ENCODE data around the gene UBTF. TPM values are rescaled to one million over a fixed set of nuclear protein-coding genes. Genes with fewer than 3 reads are reported as not detected.

Gene UBTF
- polyA plus RNA-seq, 2 of the 4 experiments (the other 2 are of a cell fraction), result 39.8 to 76.2 TPM

DNA sequence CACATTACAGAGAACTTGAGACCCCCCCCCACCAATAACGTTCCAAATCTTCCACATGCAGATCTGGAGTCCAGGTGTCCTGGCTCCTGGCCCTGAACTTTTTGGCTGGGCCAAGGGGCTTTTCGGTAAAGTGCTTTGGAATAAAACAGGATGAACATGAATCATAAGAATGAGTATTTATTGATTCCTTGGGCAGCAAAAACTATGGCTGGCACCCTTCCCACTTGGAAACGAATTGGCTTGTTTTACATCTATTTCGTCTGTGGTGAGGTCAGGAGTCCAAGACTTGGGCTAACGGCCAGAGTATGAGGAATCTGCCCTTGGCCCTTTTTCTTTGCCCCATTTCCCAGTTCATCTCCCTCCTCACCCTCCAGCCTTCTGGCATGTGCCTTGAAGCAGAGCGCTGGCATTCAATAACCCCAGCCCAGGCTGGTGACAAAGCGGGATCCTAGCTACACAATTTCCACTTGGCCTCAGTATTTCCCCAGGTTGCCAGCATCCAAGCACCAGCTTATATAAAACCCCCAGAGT is 4.1 kb upstream of the UBTF start:
- ChIA-PET CTCF (interaction anchor here (0.6 to 11.1 kb wide), 6 partner anchors 15 to 392 kb away, joined by 3 to 135 read pairs (median 8); no protein-coding TSS in a partner anchor), POLR2A (interaction anchor here (0.5 kb wide), 1 partner anchor 151 kb away, joined by 3 read pairs; no protein-coding TSS in a partner anchor)
- 62% methylated on average over 7 of the region's 7 CpGs for WGBS (ENCODE audit: missing lambda C conversion rate)
- no peak for FAIRE-seq
- Histone ChIP-seq H3K4me3 (no peak overlapping the region), H3K27ac (no peak overlapping the region), H3K9me3 (no peaks in the 10 kb centered on the region), H3K4me2 (peak overlapping the region; percentile 86; the same call in 2 of the 3 replicates), H3K4me1 (peaks cover 18% of the 10 kb centered on the region)
- TF ChIP-seq CBX8 (IDR thresholded peaks at IDR 0.05), result no peak
- TF ChIP-seq KDM5A (IDR thresholded peaks at IDR 0.05), result no peak
- no peak for TF ChIP-seq HEYL (CRISPR knock-in tag; IDR thresholded peaks at IDR 0.05)
- no peak for TF ChIP-seq CBX2 (IDR thresholded peaks at IDR 0.05; ENCODE audit: borderline replicate concordance, low read depth)
- TF ChIP-seq RAD21 (conservative IDR thresholded peaks at IDR 0.05 in 1 of 2, IDR thresholded peaks at IDR 0.05 in 1 of 2), result no peak
- TF ChIP-seq SMC3 (IDR thresholded peaks at IDR 0.05), result no peak
- TF ChIP-seq JUNB (IDR thresholded peaks at IDR 0.05), result no peak
- ATAC-seq, result no peak
- no peak for DNase-seq (ENCODE audit: low read depth in 1 of 2, low spot score in 1 of 2)

DNA sequence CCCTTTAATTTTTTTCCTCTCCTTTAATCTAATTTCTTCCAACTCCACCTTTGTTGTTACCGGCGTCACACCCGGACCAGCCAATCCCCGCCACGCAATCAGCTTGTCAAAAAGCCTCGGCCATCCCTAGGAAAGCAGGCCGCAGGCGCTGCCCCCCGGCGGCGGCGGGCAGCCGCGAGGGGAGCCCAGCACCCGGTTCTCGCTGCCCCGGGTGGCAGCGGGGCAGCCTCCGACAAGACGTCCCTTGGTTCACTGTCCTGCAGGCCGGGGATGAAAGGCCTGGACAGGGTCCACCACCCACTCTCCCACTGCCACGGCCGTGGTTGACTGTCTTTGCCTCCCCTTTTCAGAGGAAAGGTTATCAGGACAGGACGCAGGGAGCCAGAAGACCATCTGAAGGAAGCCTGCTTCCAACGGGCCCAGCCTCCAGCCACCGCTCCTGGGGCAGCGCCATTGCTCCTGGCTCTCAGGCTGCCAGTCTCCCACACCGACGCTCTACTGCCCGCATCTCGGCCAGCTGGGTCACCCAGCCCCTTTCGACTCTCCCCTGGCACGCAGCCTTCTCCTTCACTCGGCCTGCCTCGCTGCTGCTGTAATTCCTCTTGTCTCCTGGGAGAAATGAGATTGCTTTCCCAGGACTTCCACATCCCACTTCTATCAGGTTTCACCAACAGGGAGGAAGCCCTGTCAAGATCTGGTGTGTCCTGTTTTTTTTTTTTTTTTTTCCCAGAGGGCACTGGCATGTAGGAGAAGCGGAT is 2.8 kb upstream of the UBTF start:
- Histone ChIP-seq H3K4me1 (peaks cover 25% of the 10 kb centered on the region), H3K4me3 (peak overlapping the region; percentile 89), H3K27ac (peak overlapping the region; percentile 97 to 99), H3K4me2 (peak overlapping the region; percentile 86), H3K9me3 (no peaks in the 10 kb centered on the region)
- DNase-seq (ENCODE audit: low read depth in 1 of 2, low spot score in 1 of 2) (peak; percentile 86 to 87), FAIRE-seq (no peak), ATAC-seq (peak; percentile 21 to 66; a peak in 5 of 6 replicates)
- 15% methylated on average over 33 of the region's 36 CpGs for WGBS (ENCODE audit: missing lambda C conversion rate)
- ChIA-PET POLR2A (interaction anchor here (0.6 to 2.2 kb wide), 21 partner anchors 9 to 401 kb away, joined by 3 to 20 read pairs (median 4); partner anchors contain the start of genes ATXN7L3, GRN, RUNDC3A and SLC25A39), CTCF (interaction anchor here (0.5 to 11.1 kb wide), 27 partner anchors 8 to 322 kb away, joined by 3 to 135 read pairs (median 4); partner anchors contain the start of genes GRN, RUNDC3A and SLC25A39)
- TF ChIP-seq RARB (CRISPR knock-in tag; IDR thresholded peaks at IDR 0.05) (no peak), ESRRA (IDR thresholded peaks at IDR 0.05; ENCODE audit: borderline replicate concordance, low read length) (no peak), EHMT2 (IDR thresholded peaks at IDR 0.05; ENCODE audit: low read depth) (no peak), CHD4 (IDR thresholded peaks at IDR 0.05; ENCODE audit: borderline replicate concordance) (no peak), FOXS1 (CRISPR knock-in tag; IDR thresholded peaks at IDR 0.05) (no peak), MYC (IDR thresholded peaks at IDR 0.05; ENCODE audit: borderline replicate concordance, low read length) (no peak), SMC3 (IDR thresholded peaks at IDR 0.05) (no peak; the same call in 2 of the 3 replicates), BHLHE40 (IDR thresholded peaks at IDR 0.05; ENCODE audit: low read depth, low read length) (no peak), FOSB (CRISPR knock-in tag; IDR thresholded peaks at IDR 0.05) (no peak), RNF2 (IDR thresholded peaks at IDR 0.05; ENCODE audit: borderline replicate concordance, low read depth) (no peak), RCOR1 (IDR thresholded peaks at IDR 0.05; ENCODE audit: low read depth, low read length) (no peak), HOXB5 (CRISPR knock-in tag; IDR thresholded peaks at IDR 0.05) (no peak), JUNB (IDR thresholded peaks at IDR 0.05) (no peak)
- TF ChIP-seq, protein P1, sequence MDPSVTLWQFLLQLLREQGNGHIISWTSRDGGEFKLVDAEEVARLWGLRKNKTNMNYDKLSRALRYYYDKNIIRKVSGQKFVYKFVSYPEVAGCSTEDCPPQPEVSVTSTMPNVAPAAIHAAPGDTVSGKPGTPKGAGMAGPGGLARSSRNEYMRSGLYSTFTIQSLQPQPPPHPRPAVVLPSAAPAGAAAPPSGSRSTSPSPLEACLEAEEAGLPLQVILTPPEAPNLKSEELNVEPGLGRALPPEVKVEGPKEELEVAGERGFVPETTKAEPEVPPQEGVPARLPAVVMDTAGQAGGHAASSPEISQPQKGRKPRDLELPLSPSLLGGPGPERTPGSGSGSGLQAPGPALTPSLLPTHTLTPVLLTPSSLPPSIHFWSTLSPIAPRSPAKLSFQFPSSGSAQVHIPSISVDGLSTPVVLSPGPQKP (IDR thresholded peaks at IDR 0.05; ENCODE audit: low read depth, low read length), result no peak
- TF ChIP-seq, protein P2, sequence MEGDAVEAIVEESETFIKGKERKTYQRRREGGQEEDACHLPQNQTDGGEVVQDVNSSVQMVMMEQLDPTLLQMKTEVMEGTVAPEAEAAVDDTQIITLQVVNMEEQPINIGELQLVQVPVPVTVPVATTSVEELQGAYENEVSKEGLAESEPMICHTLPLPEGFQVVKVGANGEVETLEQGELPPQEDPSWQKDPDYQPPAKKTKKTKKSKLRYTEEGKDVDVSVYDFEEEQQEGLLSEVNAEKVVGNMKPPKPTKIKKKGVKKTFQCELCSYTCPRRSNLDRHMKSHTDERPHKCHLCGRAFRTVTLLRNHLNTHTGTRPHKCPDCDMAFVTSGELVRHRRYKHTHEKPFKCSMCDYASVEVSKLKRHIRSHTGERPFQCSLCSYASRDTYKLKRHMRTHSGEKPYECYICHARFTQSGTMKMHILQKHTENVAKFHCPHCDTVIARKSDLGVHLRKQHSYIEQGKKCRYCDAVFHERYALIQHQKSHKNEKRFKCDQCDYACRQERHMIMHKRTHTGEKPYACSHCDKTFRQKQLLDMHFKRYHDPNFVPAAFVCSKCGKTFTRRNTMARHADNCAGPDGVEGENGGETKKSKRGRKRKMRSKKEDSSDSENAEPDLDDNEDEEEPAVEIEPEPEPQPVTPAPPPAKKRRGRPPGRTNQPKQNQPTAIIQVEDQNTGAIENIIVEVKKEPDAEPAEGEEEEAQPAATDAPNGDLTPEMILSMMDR (IDR thresholded peaks at IDR 0.05), result peak; percentile 24; the same call in 2 of the 3 replicates
- TF ChIP-seq, protein P3, sequence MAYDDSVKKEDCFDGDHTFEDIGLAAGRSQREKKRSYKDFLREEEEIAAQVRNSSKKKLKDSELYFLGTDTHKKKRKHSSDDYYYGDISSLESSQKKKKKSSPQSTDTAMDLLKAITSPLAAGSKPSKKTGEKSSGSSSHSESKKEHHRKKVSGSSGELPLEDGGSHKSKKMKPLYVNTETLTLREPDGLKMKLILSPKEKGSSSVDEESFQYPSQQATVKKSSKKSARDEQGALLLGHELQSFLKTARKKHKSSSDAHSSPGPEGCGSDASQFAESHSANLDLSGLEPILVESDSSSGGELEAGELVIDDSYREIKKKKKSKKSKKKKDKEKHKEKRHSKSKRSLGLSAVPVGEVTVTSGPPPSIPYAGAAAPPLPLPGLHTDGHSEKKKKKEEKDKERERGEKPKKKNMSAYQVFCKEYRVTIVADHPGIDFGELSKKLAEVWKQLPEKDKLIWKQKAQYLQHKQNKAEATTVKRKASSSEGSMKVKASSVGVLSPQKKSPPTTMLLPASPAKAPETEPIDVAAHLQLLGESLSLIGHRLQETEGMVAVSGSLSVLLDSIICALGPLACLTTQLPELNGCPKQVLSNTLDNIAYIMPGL (CRISPR knock-in tag; IDR thresholded peaks at IDR 0.05; ENCODE audit: borderline replicate concordance), result no peak
- TF ChIP-seq, protein P4, sequence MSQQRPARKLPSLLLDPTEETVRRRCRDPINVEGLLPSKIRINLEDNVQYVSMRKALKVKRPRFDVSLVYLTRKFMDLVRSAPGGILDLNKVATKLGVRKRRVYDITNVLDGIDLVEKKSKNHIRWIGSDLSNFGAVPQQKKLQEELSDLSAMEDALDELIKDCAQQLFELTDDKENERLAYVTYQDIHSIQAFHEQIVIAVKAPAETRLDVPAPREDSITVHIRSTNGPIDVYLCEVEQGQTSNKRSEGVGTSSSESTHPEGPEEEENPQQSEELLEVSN (IDR thresholded peaks at IDR 0.05; ENCODE audit: borderline replicate concordance, low read depth), result 0 out of 2 replicates have a peak, but pooled peaks have one; percentile 38
- TF ChIP-seq, protein P5, sequence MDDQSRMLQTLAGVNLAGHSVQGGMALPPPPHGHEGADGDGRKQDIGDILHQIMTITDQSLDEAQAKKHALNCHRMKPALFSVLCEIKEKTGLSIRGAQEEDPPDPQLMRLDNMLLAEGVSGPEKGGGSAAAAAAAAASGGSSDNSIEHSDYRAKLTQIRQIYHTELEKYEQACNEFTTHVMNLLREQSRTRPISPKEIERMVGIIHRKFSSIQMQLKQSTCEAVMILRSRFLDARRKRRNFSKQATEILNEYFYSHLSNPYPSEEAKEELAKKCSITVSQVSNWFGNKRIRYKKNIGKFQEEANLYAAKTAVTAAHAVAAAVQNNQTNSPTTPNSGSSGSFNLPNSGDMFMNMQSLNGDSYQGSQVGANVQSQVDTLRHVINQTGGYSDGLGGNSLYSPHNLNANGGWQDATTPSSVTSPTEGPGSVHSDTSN (IDR thresholded peaks at IDR 0.05), result no peak; the same call in 1 of the 2 replicates
- TF ChIP-seq, protein P6, sequence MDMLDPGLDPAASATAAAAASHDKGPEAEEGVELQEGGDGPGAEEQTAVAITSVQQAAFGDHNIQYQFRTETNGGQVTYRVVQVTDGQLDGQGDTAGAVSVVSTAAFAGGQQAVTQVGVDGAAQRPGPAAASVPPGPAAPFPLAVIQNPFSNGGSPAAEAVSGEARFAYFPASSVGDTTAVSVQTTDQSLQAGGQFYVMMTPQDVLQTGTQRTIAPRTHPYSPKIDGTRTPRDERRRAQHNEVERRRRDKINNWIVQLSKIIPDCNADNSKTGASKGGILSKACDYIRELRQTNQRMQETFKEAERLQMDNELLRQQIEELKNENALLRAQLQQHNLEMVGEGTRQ (IDR thresholded peaks at IDR 0.05), result no peak
